UCSD-AML1 (cell line): ENCODE measurements around the gene LSM14A.
A peak's percentile ranks its signal among the peaks of the same experiment; 100 is the strongest.
"Not testable (repeated sequence)": the region's sequence is repeated elsewhere in the genome, so short reads cannot be mapped to it uniquely, and the experiment has no call there.

Experiments used
- DNase-seq: peaks from one replicate; lab custom pipeline; 2025; ENCODE audit not compliant: unreplicated experiment; lab: John Stamatoyannopoulos, UW

The LSM14A gene

GRCh38 chr19:34158966-34159365, 13.3 kb upstream of the LSM14A start:
- DNase-seq: not testable (repeated sequence)

GRCh38 chr19:34159541-34159940, 12.8 kb upstream of the LSM14A start:
- DNase-seq: not testable (repeated sequence)

- DNase-seq: not testable (repeated sequence)
Observed at GRCh38 chr19:34161902-34162301, 10.4 kb upstream of the LSM14A start.

- DNase-seq: peak; percentile 21
Observed at GRCh38 chr19:34165295-34165738, 7.0 kb upstream of the LSM14A start.

GRCh38 chr19:34169475-34170199, 2.7 kb upstream of the LSM14A start:
- not testable (repeated sequence) for DNase-seq

GRCh38 chr19:34171539-34171876, 796 bp upstream of the LSM14A start:
- DNase-seq: no peak

GRCh38 chr19:34172661-34173192, 423 bp downstream of the LSM14A start:
- DNase-seq: peak; percentile 61

GRCh38 chr19:34173193-34173956, 1.1 kb downstream of the LSM14A start:
- peak; percentile 46 for DNase-seq

GRCh38 chr19:34175173-34175572, 2.9 kb downstream of the LSM14A start:
- not testable (repeated sequence) for DNase-seq

GRCh38 chr19:34176581-34176980, 4.3 kb downstream of the LSM14A start:
- DNase-seq: no peak

GRCh38 chr19:34178274-34178610, 5.9 kb downstream of the LSM14A start:
- no peak for DNase-seq

- DNase-seq: no peak
Observed at GRCh38 chr19:34179066-34179465, 6.8 kb downstream of the LSM14A start.

- no peak for DNase-seq
Observed at GRCh38 chr19:34180273-34180672, 8.0 kb downstream of the LSM14A start.

GRCh38 chr19:34180709-34181108, 8.4 kb downstream of the LSM14A start:
- DNase-seq: no peak

GRCh38 chr19:34181111-34181864, 9.0 kb downstream of the LSM14A start:
- DNase-seq: no peak

- DNase-seq: no peak
Observed at GRCh38 chr19:34182125-34182524, 9.8 kb downstream of the LSM14A start.

GRCh38 chr19:34184880-34185491, 12.7 kb downstream of the LSM14A start:
- DNase-seq: no peak

- DNase-seq: no peak
Observed at GRCh38 chr19:34186205-34186604, 13.9 kb downstream of the LSM14A start.

GRCh38 chr19:34187011-34187410, 14.7 kb downstream of the LSM14A start:
- DNase-seq: no peak

GRCh38 chr19:34188408-34188807, 16.1 kb downstream of the LSM14A start:
- DNase-seq: no peak
